Fibroblast of lung (primary cell): ENCODE data around the gene OLFML1. TPM values are rescaled to one million over a fixed set of nuclear protein-coding genes. Genes with fewer than 3 reads are reported as not detected.

Source experiments
- DNase-seq, 2 donors: peaks; one replicate each; pipeline versions ENCODE4 v3.0.0 to v3.0.0-alpha.2; 2010; ENCODE audit warnings: low read depth in 2 of 2
- H2AFZ ChIP-seq: 2 replicates; pipeline ENCODE4 v1.5.1; 2012; ENCODE audit warnings: low read length, control low read depth, inconsistent platforms
- H3K27ac ChIP-seq: 2 replicates; pipeline ENCODE4 v1.5.1; 2011; ENCODE audit warnings: low read length, control low read depth; ENCODE audit not compliant: insufficient read depth
- H3K27me3 ChIP-seq: 2 replicates; pipeline ENCODE4 v1.5.1; 2011; ENCODE audit warnings: mild to moderate bottlenecking, low read length; ENCODE audit not compliant: control insufficient read depth, insufficient read depth
- H3K36me3 ChIP-seq: 2 replicates; pipeline ENCODE4 v1.5.1; 2011; ENCODE audit warnings: low read length; ENCODE audit not compliant: control insufficient read depth, insufficient read depth
- H3K4me1 ChIP-seq: 2 replicates; pipeline ENCODE4 v1.5.1; 2011; ENCODE audit warnings: low read length; ENCODE audit not compliant: control insufficient read depth, insufficient read depth; ENCODE audit errors: extremely low read depth
- H3K4me2 ChIP-seq: 2 replicates; pipeline ENCODE4 v1.5.1; 2011; ENCODE audit warnings: low read length, control low read depth; ENCODE audit not compliant: insufficient read depth; ENCODE audit errors: extremely low read depth
- H3K4me3 ChIP-seq, 4 experiments: fragments of 200-600 bp in 1 of 4; sonication (generic) in 1 of 4; replicated peaks in 1 of 4; 2 replicates each; pipeline ENCODE4 v1.5.1; 2011 to 2016; ENCODE audit warnings: low read length in 4 of 4, low read depth in 3 of 4, mild to moderate bottlenecking in 3 of 4, control low read depth in 2 of 4, inconsistent platforms in 1 of 4, mixed read lengths in 1 of 4; ENCODE audit not compliant: insufficient read depth in 1 of 4; ENCODE audit errors: control extremely low read depth in 1 of 4
- H3K79me2 ChIP-seq: 2 replicates; pipeline ENCODE4 v1.5.1; 2012; ENCODE audit warnings: mild to moderate bottlenecking, low read length, inconsistent platforms; ENCODE audit not compliant: control insufficient read depth, insufficient read depth
- H3K9ac ChIP-seq: 2 replicates; pipeline ENCODE4 v1.5.1; 2011; ENCODE audit warnings: mild to moderate bottlenecking, low read length, control low read depth; ENCODE audit not compliant: insufficient read depth
- H3K9me3 ChIP-seq: 2 replicates; pipeline ENCODE4 v1.5.1; 2012; ENCODE audit warnings: low read depth, low read length; ENCODE audit not compliant: control insufficient read depth, insufficient read depth
- H4K20me1 ChIP-seq: 2 replicates; pipeline ENCODE4 v1.5.1; 2011; ENCODE audit warnings: low read length; ENCODE audit not compliant: control insufficient read depth, insufficient read depth; ENCODE audit errors: extremely low read depth
- EZH2 ChIP-seq: IDR thresholded peaks from 2 replicates; pipeline ENCODE4 v1.5.1; 2012; ENCODE audit warnings: low read length, control low read depth, mild to moderate bottlenecking; ENCODE audit errors: missing control alignments
- polyA plus RNA-seq, 2 donors: library from polyadenylated mRNA; depleted of rRNA in 1 of 2; stranded (reverse) in 1 of 2; unstranded in 1 of 2; fragments of >200 nt; gene quantifications; 2 replicates each; pipeline ENCODE4 v1.2.1, GENCODE V29; 2011 to 2012; ENCODE audit warnings: missing spikeins in 1 of 2
- total RNA-seq: library from RNA; depleted of rRNA; stranded (reverse); fragments of >200 nt; gene quantifications from 2 replicates; pipeline ENCODE4 v1.2.1, GENCODE V29; 2014
- TF ChIP-seq, protein P1 (sequence below), 2 donors: IDR thresholded peaks in 1 of 2; conservative IDR thresholded peaks in 1 of 2; 1 replicate in 1 of 2; 2 replicates in 1 of 2; pipeline ENCODE4 v1.5.1; 2011 to 2012; ENCODE audit warnings: low read length in 2 of 2, control low read depth in 1 of 2, inconsistent platforms in 1 of 2, low read depth in 1 of 2, mild to moderate bottlenecking in 1 of 2

The OLFML1 gene
- total and polyA plus RNA-seq, 2 donors (not counting 1 experiment from before 2014, with no cell fraction given) = 22.8 to 183 TPM

DNA sequence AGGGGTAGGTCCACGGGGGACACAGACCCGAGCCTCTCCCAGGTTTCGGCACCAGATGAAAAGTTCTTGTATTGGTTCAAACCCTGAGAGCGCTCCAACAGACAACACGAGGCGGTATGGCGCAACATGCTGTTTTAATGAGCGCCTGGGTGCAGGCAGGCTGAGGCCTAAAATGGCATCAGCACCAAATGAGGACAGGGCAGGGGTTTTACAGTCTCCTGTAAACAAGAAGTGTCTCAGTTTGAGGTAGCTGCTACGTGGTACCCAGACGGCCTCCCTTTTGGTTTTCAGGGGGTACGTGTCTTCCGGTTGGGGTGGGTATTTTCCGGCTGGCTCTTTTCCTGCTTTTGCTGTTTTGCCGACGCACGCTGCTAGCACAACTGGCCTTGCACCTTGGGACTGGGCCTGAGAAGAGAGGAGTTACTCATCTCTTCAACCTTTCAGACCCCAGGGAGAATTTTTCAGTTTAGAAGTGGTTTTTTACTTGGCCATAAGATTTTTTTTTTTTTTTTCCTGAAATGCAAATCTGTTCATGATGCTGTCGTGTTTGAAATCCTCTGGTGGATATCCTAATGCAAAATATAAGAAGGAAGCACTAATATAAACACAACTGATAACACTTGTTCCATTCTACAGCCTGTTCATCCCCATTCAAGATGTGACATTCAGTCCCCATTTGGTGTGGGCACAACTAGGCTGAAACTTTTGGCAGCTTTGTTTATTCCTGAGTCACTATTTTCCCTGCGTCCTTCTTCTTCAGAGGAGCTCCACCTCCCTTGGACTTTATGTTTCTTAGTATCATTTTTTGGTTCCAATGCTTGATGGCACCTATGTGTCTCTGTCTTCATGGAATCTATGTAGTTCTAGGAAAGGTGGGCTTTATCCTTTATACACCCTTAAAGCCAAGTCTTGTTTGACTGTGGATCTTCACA lies 35.0 kb downstream of the OLFML1 start:
- no peak for TF ChIP-seq EZH2
- H3K27me3 ChIP-seq = peaks cover 3% of the 10 kb centered on the region
- DNase-seq = no peak

GRCh38 chr11:7520981-7521487 lies 35.7 kb downstream of the OLFML1 start:
- Histone ChIP-seq H3K27ac (no peak overlapping the region), H3K27me3 (no peaks in the 10 kb centered on the region), H3K4me1 (no peaks in the 10 kb centered on the region), H3K4me2 (no peak overlapping the region), H4K20me1 (no peaks in the 10 kb centered on the region), H3K9ac (no peak overlapping the region), H3K4me3 (no peak overlapping the region), H3K79me2 (no peaks in the 10 kb centered on the region), H2AFZ (no peak overlapping the region), H3K9me3 (no peaks in the 10 kb centered on the region), H3K36me3 (no peaks in the 10 kb centered on the region)
- TF ChIP-seq EZH2 = no peak
- TF ChIP-seq, protein P1, sequence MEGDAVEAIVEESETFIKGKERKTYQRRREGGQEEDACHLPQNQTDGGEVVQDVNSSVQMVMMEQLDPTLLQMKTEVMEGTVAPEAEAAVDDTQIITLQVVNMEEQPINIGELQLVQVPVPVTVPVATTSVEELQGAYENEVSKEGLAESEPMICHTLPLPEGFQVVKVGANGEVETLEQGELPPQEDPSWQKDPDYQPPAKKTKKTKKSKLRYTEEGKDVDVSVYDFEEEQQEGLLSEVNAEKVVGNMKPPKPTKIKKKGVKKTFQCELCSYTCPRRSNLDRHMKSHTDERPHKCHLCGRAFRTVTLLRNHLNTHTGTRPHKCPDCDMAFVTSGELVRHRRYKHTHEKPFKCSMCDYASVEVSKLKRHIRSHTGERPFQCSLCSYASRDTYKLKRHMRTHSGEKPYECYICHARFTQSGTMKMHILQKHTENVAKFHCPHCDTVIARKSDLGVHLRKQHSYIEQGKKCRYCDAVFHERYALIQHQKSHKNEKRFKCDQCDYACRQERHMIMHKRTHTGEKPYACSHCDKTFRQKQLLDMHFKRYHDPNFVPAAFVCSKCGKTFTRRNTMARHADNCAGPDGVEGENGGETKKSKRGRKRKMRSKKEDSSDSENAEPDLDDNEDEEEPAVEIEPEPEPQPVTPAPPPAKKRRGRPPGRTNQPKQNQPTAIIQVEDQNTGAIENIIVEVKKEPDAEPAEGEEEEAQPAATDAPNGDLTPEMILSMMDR (conservative IDR thresholded peaks at IDR 0.05 in 1 of 2, IDR thresholded peaks at IDR 0.05 in 1 of 2; ENCODE audit: low read depth in 1 of 2, low read length in 2 of 2) = no peak
- no peak for DNase-seq

More for the DNA sequence above, 35.0 kb downstream of the OLFML1 start:
- H3K4me3 ChIP-seq = no peak overlapping the region
- no peak overlapping the region for H2AFZ ChIP-seq
- H3K79me2 ChIP-seq = no peaks in the 10 kb centered on the region
- no peak overlapping the region for H3K4me2 ChIP-seq
- no peaks in the 10 kb centered on the region for H3K9me3 ChIP-seq
- no peak overlapping the region for H3K27ac ChIP-seq
- H4K20me1 ChIP-seq = no peaks in the 10 kb centered on the region
- no peak overlapping the region for H3K9ac ChIP-seq
- no peaks in the 10 kb centered on the region for H3K36me3 ChIP-seq
- H3K4me1 ChIP-seq = no peaks in the 10 kb centered on the region

DNA sequence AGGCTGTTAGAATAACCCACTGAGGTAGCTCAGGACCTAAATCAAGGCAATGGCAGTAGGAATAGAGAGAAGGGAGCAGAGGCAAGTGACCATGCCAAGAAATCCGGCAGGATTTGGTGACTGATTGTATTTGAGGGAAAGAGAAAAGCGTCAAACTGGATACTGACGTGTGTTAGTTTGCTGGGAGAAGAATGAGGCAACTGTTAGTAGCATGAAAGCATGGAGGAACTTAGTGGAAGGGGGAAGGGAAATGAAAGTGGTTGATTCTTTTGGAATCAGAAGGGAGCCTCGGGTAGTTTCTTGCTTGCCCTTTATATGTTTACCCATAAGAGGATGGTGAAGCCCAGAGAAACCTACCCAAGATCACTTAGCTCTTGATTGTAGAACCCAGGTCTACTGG lies 36.8 kb downstream of the OLFML1 start:
- H3K4me3 ChIP-seq = no peak overlapping the region
- no peak overlapping the region for H2AFZ ChIP-seq
- no peaks in the 10 kb centered on the region for H3K4me1 ChIP-seq
- H3K27ac ChIP-seq = no peak overlapping the region
- TF ChIP-seq, protein P1 (conservative IDR thresholded peaks at IDR 0.05 in 1 of 2, IDR thresholded peaks at IDR 0.05 in 1 of 2; ENCODE audit: low read depth in 1 of 2, low read length in 2 of 2) = no peak
- TF ChIP-seq EZH2 = no peak
- H3K79me2 ChIP-seq = no peaks in the 10 kb centered on the region
- H3K27me3 ChIP-seq = no peaks in the 10 kb centered on the region
- no peaks in the 10 kb centered on the region for H3K36me3 ChIP-seq
- no peak overlapping the region for H3K9ac ChIP-seq
- no peak overlapping the region for H3K4me2 ChIP-seq
- no peaks in the 10 kb centered on the region for H3K9me3 ChIP-seq
- DNase-seq = no peak
- H4K20me1 ChIP-seq = no peaks in the 10 kb centered on the region
